Measurements from ENCODE around the gene STXBP5. TPM values are rescaled to one million over a fixed set of nuclear protein-coding genes. Genes with fewer than 3 reads are reported as not detected.

Gene STXBP5
- total and polyA plus RNA-seq, 2 of the 13 experiments (the other 11 are each of a cell fraction or from before 2014, with no cell fraction given): 8.8 to 19.4 TPM

- TF ChIP-seq MTF1 (CRISPR knock-in tag; IDR thresholded peaks at IDR 0.05) (0 out of 2 replicates have a peak, but pooled peaks have one; percentile 63), REPIN1 (CRISPR knock-in tag; IDR thresholded peaks at IDR 0.05; ENCODE audit: borderline replicate concordance, low read depth) (no peak; the same call in 1 of the 2 replicates), ZBED4 (CRISPR knock-in tag; IDR thresholded peaks at IDR 0.05; ENCODE audit: borderline replicate concordance) (peak; percentile 84; the same call in 1 of the 2 replicates), THAP11 (CRISPR knock-in tag; IDR thresholded peaks at IDR 0.05) (peak; percentile 81), PRDM4 (CRISPR knock-in tag; IDR thresholded peaks at IDR 0.05; ENCODE audit: borderline replicate concordance) (no peak), MIXL1 (CRISPR knock-in tag; IDR thresholded peaks at IDR 0.05) (peak; percentile 28; the same call in 1 of the 2 replicates), ZBTB25 (CRISPR knock-in tag; IDR thresholded peaks at IDR 0.05) (no peak; the same call in 1 of the 2 replicates), CREB1 (IDR thresholded peaks at IDR 0.05) (no peak), CREB1 (CRISPR knock-in tag; IDR thresholded peaks at IDR 0.05) (no peak), RFX1 (IDR thresholded peaks at IDR 0.05) (no peak), ZNF777 (CRISPR knock-in tag; IDR thresholded peaks at IDR 0.05) (peak; percentile 64), ATF7-NPFF (CRISPR knock-in tag; IDR thresholded peaks at IDR 0.05; ENCODE audit: low read depth) (peak; percentile 75; the same call in 1 of the 2 replicates), ZNF841 (CRISPR knock-in tag; IDR thresholded peaks at IDR 0.05; ENCODE audit: borderline replicate concordance) (peak; percentile 71; the same call in 1 of the 2 replicates), SP1 (IDR thresholded peaks at IDR 0.05) (no peak), SP1 (CRISPR knock-in tag; IDR thresholded peaks at IDR 0.05) (no peak), ZNF713 (CRISPR knock-in tag; IDR thresholded peaks at IDR 0.05) (no peak)
- TF ChIP-seq, protein P1, sequence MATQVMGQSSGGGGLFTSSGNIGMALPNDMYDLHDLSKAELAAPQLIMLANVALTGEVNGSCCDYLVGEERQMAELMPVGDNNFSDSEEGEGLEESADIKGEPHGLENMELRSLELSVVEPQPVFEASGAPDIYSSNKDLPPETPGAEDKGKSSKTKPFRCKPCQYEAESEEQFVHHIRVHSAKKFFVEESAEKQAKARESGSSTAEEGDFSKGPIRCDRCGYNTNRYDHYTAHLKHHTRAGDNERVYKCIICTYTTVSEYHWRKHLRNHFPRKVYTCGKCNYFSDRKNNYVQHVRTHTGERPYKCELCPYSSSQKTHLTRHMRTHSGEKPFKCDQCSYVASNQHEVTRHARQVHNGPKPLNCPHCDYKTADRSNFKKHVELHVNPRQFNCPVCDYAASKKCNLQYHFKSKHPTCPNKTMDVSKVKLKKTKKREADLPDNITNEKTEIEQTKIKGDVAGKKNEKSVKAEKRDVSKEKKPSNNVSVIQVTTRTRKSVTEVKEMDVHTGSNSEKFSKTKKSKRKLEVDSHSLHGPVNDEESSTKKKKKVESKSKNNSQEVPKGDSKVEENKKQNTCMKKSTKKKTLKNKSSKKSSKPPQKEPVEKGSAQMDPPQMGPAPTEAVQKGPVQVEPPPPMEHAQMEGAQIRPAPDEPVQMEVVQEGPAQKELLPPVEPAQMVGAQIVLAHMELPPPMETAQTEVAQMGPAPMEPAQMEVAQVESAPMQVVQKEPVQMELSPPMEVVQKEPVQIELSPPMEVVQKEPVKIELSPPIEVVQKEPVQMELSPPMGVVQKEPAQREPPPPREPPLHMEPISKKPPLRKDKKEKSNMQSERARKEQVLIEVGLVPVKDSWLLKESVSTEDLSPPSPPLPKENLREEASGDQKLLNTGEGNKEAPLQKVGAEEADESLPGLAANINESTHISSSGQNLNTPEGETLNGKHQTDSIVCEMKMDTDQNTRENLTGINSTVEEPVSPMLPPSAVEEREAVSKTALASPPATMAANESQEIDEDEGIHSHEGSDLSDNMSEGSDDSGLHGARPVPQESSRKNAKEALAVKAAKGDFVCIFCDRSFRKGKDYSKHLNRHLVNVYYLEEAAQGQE (IDR thresholded peaks at IDR 0.05; ENCODE audit: borderline replicate concordance in 1 of 2, low read depth in 1 of 2, low read length in 2 of 2): no peak
- TF ChIP-seq, protein P2, sequence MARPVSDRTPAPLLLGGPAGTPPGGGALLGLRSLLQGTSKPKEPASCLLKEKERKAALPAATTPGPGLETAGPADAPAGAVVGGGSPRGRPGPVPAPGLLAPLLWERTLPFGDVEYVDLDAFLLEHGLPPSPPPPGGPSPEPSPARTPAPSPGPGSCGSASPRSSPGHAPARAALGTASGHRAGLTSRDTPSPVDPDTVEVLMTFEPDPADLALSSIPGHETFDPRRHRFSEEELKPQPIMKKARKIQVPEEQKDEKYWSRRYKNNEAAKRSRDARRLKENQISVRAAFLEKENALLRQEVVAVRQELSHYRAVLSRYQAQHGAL (CRISPR knock-in tag; IDR thresholded peaks at IDR 0.05; ENCODE audit: not compliant biosample characterization): peak; percentile 40
Measured at GRCh38 chr6:147203311-147204059, 732 bp upstream of the STXBP5 start (continued).
